Esophagus squamous epithelium (tissue), 5 donors: Measurements from ENCODE around the gene HBS1L. TPM values are rescaled to one million over a fixed set of nuclear protein-coding genes. Genes with fewer than 3 reads are reported as not detected.

Source experiments
- DNase-seq: peaks from one replicate; lab custom pipeline; 2025; lab: John Stamatoyannopoulos, UW
- H3K27ac ChIP-seq, 4 donors: fragments of 200-600 bp; sonication (generic); one replicate each; pipeline ENCODE4 v1.5.1; 2016 to 2019; ENCODE audit warnings: mild to moderate bottlenecking in 1 of 4
- H3K27me3 ChIP-seq, 4 donors: fragments of 200-600 bp; sonication (generic); 1 replicate in 3 of 4; 2 replicates in 1 of 4; pipeline versions ENCODE4 v1.5.1 to v1.6.0; 2017 to 2021; ENCODE audit warnings: antibody characterized with exemption in 1 of 4
- H3K36me3 ChIP-seq, 3 donors: fragments of 200-600 bp; sonication (generic); one replicate each; pipeline ENCODE4 v1.5.1; 2016 to 2019
- H3K4me1 ChIP-seq, 3 donors: fragments of 200-600 bp; sonication (generic); one replicate each; pipeline ENCODE4 v1.5.1; 2017 to 2019
- H3K4me3 ChIP-seq, 4 donors: fragments of 200-600 bp; sonication (generic); 1 replicate in 3 of 4; 2 replicates in 1 of 4; pipeline ENCODE4 v1.5.1; 2016 to 2019; ENCODE audit warnings: mild to moderate bottlenecking in 2 of 4, moderate library complexity in 1 of 4
- H3K9me3 ChIP-seq, 3 donors: fragments of 200-600 bp; sonication (generic); one replicate each; pipeline ENCODE4 v1.5.1; 2016 to 2019
- POLR2A ChIP-seq, 4 donors: fragments of 450-650 bp; IDR thresholded peaks; one replicate each; pipeline ENCODE4 v1.6.1; 2017; ENCODE audit warnings: antibody characterized with exemption in 4 of 4, mild to moderate bottlenecking in 4 of 4, moderate library complexity in 3 of 4
- WGBS, 2 donors: methylation state at CpG; one replicate each; pipeline ENCODE4 v1.1.5; 2018; 5-methylcytosine and 5-hydroxymethylcytosine counted together
- intact Hi-C: fragments of 100-400 bp; cut with DNase I; formaldehyde crosslinking; loops from one replicate; pipeline ENCODE4 v1.15.0; 2022
- total RNA-seq, 4 donors: library from RNA; depleted of rRNA; stranded (reverse); fragments of >200 nt; gene quantifications; one replicate each; pipeline ENCODE4 v1.1.0, GENCODE V29; 2016
- TF ChIP-seq, protein P1 (sequence below), 6 experiments: fragments of 450-650 bp in 4 of 6; fragments of 200-600 bp in 2 of 6; sonication (generic) in 2 of 6; IDR thresholded peaks; one replicate each; pipeline ENCODE4 v1.5.1; 2016 to 2019; ENCODE audit warnings: antibody characterized with exemption in 6 of 6, mild to moderate bottlenecking in 4 of 6, moderate library complexity in 4 of 6
- donor health status: DM: yes; HTN: yes; CAD: no.

Gene HBS1L
- total RNA-seq, 4 donors from 2014 or later = 41.6 to 65.3 (median 45.8) TPM

DNA sequence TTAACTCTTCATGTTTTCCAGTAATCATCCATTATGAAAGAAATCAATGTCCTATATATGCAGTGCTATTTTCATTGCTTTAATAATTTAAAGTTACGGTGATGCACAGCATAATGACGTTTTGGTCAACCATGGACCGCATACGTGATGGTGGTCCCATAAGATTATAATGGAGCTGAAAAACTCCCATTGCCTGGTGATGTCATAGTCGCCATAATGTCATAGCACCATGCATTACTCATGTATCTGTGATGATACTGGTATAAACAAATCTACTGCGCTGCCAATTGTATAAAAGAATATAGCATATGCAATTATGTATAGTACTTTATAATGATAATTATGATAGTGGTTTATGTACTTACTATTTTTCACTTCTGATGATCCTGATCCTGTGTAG is 62.5 kb downstream of the HBS1L start:
- WGBS, 2 donors = 93 to 96% methylated on average over 6 of the region's 6 CpGs
- H3K4me3 ChIP-seq = no peak overlapping the region
- H3K4me1 ChIP-seq = no peaks in the 10 kb centered on the region
- H3K36me3 ChIP-seq = peaks cover 4 to 85% (median 4%) of the 10 kb centered on the region in 3 donors
- no peak overlapping the region for H3K27ac ChIP-seq
- TF ChIP-seq, protein P1, sequence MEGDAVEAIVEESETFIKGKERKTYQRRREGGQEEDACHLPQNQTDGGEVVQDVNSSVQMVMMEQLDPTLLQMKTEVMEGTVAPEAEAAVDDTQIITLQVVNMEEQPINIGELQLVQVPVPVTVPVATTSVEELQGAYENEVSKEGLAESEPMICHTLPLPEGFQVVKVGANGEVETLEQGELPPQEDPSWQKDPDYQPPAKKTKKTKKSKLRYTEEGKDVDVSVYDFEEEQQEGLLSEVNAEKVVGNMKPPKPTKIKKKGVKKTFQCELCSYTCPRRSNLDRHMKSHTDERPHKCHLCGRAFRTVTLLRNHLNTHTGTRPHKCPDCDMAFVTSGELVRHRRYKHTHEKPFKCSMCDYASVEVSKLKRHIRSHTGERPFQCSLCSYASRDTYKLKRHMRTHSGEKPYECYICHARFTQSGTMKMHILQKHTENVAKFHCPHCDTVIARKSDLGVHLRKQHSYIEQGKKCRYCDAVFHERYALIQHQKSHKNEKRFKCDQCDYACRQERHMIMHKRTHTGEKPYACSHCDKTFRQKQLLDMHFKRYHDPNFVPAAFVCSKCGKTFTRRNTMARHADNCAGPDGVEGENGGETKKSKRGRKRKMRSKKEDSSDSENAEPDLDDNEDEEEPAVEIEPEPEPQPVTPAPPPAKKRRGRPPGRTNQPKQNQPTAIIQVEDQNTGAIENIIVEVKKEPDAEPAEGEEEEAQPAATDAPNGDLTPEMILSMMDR (IDR thresholded peaks at IDR 0.05) = no peak
- TF ChIP-seq POLR2A (IDR thresholded peaks at IDR 0.05) = no peak
- H3K9me3 ChIP-seq = no peaks in the 10 kb centered on the region
- intact Hi-C loops = no loop called here
- no peak for DNase-seq
- H3K27me3 ChIP-seq = no peaks in the 10 kb centered on the region

DNA sequence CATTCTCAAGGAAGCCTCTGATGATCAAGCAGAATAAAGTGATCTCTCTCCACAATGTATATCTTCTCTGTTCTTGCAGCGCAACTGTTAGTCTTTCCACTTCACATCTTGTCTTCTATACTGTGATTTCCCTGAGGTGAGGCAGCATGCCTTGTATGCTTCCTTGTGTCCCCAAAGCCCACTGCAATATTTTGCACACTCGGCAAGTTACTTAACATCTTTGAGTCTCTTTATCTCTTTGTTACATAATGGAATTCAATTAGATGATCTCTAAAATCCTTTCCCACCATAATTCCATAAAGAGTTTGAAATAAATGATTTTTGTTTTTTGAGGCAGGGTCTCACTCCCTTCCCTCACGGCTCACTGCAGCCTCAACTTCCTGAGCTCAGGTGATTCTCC is 64.4 kb downstream of the HBS1L start:
- whole genome bisulfite sequencing, 2 donors = 89 to 90% methylated on average over 3 of the region's 3 CpGs

DNA sequence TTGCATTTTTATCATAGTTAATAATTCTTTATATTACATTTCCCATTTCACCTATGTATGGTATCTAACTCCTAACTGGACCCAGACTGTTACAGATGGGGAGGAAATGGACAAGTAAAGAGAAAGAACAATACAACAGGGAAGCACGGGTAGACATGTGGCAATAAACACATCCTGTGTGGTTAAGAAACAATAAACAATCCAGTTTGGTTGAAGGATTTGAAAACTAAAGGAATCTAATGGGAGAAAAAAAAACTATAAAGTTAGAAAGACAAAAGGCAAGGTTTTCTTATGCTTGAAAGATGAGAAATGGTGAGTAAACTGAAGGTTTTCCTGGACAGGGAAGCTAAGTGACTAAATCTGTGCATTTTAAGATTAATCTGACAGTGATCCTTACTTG is 69.8 kb downstream of the HBS1L start:
- intact Hi-C loops = no loop called here
- 14 to 24% methylated on average over 1 of the region's 1 CpG for WGBS, 2 donors
- Histone ChIP-seq H3K27ac (no peak overlapping the region), H3K9me3 (no peaks in the 10 kb centered on the region), H3K4me3 (no peak overlapping the region), H3K4me1 (no peaks in the 10 kb centered on the region), H3K36me3 (peaks cover 0 to 72% (median 8%) of the 10 kb centered on the region in 3 donors), H3K27me3 (no peaks in the 10 kb centered on the region)
- no peak for DNase-seq
- TF ChIP-seq POLR2A (IDR thresholded peaks at IDR 0.05) = no peak
- TF ChIP-seq, protein P1 (IDR thresholded peaks at IDR 0.05) = no peak

More for the DNA sequence above, 64.4 kb downstream of the HBS1L start:
- no peak for DNase-seq
- H3K4me1 ChIP-seq = no peaks in the 10 kb centered on the region
- peaks cover 4 to 79% (median 4%) of the 10 kb centered on the region in 3 donors for H3K36me3 ChIP-seq
- H3K27me3 ChIP-seq = no peaks in the 10 kb centered on the region
- TF ChIP-seq POLR2A (IDR thresholded peaks at IDR 0.05) = no peak
- TF ChIP-seq, protein P1 (IDR thresholded peaks at IDR 0.05) = no peak
- no peak overlapping the region for H3K27ac ChIP-seq
- intact Hi-C loops = no loop called here
- no peaks in the 10 kb centered on the region for H3K9me3 ChIP-seq
- no peak overlapping the region for H3K4me3 ChIP-seq

DNA sequence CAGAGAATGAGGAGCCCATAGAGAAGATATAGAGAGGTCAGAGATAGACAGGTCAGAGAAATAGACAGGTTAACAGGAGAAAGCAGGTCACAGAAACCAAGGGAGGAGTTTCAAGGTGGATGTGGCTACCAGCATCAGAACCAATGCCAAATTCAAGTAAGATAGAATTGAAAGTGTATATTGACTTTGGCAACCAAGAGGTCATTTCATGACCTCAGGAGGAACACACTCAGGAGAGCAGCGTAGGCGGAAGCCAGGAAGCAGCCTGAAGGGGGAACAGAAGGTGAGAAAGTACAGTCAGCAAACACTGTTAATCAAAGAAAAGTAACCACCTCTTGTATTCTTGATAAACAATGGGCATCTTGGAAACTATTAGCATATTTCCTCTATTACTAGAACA is 70.8 kb downstream of the HBS1L start:
- TF ChIP-seq, protein P1 (IDR thresholded peaks at IDR 0.05) = no peak
- TF ChIP-seq POLR2A (IDR thresholded peaks at IDR 0.05) = no peak
- intact Hi-C loops = no loop called here
- H3K27ac ChIP-seq = no peak overlapping the region
- no peaks in the 10 kb centered on the region for H3K4me1 ChIP-seq
- H3K36me3 ChIP-seq = peaks cover 0 to 72% (median 7%) of the 10 kb centered on the region in 3 donors
- H3K4me3 ChIP-seq = no peak overlapping the region
- H3K27me3 ChIP-seq = no peaks in the 10 kb centered on the region
- no peaks in the 10 kb centered on the region for H3K9me3 ChIP-seq
- no peak for DNase-seq
- WGBS, 2 donors = 82 to 83% methylated on average over 2 of the region's 2 CpGs

DNA sequence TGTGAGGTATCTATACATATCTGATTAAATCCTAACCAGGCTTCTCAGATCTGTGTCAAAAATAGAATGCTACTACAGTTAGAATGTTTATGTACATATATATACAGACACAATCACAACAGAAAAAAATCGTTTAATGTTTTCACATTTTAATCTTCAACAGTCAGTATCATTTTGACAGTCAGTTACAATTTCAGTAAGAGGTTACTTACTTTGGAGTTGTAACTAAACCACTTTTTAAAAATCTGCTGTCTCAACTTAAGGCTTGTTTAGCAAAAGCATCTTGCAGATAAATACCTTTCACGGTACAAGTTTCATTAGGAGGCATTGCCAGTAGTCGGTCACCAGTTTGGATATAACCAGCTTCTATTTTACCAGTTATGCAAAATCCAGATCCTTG is 72.5 kb downstream of the HBS1L start:
- no peak for TF ChIP-seq POLR2A (IDR thresholded peaks at IDR 0.05)
- TF ChIP-seq, protein P1 (IDR thresholded peaks at IDR 0.05) = no peak
- Histone ChIP-seq H3K27ac (no peak overlapping the region), H3K27me3 (no peaks in the 10 kb centered on the region), H3K4me3 (no peak overlapping the region), H3K36me3 (peaks cover 0 to 83% (median 7%) of the 10 kb centered on the region in 3 donors), H3K9me3 (no peaks in the 10 kb centered on the region), H3K4me1 (no peaks in the 10 kb centered on the region)
- intact Hi-C loops = no loop called here
- WGBS, 2 donors = 75 to 88% methylated on average over 3 of the region's 3 CpGs
- DNase-seq = no peak
